Subcutaneous adipose tissue (tissue), 4 donors: Measurements from ENCODE around the gene TRMT11. TPM values are rescaled to one million over a fixed set of nuclear protein-coding genes. Genes with fewer than 3 reads are reported as not detected.

Experiments
- total RNA-seq, 4 donors: library from RNA; depleted of rRNA; stranded (reverse); fragments of >200 nt; gene quantifications; one replicate each; pipeline ENCODE4 v1.1.0, GENCODE V29; 2016
- TF ChIP-seq, protein P1 (sequence below): fragments of 450-650 bp; IDR thresholded peaks from one replicate; pipeline ENCODE4 v1.5.1; 2016; ENCODE audit warnings: low read depth, mild to moderate bottlenecking, control low read depth, antibody characterized with exemption, moderate library complexity

TRMT11 gene
- total RNA-seq, 4 donors from 2014 or later = 16.1 to 27.6 (median 16.4) TPM

DNA sequence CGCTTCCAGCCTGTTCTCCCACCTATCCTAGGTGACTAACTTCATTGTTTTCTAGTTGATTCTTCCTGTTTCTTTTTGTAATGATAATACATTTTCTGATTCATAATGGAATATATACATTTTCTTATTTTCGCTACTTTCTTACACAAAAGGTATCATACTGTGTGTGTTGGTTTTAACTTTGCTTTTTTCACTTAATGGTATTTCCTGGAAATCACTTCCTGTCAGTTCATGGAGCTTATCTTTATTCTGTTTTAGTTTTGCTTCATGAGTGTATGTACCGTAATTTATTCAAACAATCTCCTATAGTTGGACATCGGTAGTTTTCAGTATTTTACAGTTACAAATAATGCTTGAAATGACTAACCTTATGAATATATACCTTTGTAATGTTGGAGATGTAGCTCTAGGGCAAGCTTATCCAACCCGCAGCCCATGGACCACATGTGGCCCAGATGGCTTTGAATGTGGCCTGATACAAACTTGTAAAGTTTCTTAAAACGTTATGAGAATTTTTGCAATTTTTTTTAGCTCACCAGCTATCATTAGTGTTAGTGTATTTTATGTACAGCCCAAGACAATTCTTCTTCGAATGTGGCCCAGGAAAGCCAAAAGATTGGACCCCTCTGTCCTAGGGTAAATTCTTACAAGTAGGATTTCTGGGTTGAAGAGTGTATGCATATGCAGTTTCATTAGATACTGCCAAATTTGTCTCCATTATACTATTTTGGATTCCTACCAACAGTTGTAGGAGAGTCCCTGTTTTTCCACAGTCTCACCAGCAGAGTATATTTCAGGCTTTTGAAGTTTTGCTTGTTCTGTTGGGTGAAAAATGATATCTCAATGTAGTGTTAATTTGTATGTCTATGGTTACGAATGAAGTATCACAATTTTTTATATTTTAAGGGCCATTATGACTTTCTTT, 16.7 kb downstream of the TRMT11 start:
- TF ChIP-seq, protein P1, sequence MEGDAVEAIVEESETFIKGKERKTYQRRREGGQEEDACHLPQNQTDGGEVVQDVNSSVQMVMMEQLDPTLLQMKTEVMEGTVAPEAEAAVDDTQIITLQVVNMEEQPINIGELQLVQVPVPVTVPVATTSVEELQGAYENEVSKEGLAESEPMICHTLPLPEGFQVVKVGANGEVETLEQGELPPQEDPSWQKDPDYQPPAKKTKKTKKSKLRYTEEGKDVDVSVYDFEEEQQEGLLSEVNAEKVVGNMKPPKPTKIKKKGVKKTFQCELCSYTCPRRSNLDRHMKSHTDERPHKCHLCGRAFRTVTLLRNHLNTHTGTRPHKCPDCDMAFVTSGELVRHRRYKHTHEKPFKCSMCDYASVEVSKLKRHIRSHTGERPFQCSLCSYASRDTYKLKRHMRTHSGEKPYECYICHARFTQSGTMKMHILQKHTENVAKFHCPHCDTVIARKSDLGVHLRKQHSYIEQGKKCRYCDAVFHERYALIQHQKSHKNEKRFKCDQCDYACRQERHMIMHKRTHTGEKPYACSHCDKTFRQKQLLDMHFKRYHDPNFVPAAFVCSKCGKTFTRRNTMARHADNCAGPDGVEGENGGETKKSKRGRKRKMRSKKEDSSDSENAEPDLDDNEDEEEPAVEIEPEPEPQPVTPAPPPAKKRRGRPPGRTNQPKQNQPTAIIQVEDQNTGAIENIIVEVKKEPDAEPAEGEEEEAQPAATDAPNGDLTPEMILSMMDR = no peak

DNA sequence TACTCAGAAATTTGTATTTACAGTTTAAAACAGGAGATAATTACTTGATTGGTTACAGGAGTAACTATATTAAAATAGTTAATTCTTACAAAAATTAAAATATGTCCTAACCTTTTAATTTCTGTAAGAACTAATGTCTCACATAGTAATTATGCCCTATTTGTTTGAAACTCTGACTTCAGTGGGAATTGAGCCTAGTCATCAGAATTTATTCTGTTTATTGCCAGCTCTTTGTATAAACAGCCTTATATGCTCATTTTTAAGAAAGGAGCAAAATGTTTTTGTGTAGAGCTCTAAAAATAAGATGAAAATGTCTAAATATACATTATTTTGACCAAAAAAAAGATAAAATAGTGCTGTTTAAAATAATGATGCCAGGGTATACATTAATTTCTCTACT, 21.5 kb downstream of the TRMT11 start:
- TF ChIP-seq, protein P1 = no peak

DNA sequence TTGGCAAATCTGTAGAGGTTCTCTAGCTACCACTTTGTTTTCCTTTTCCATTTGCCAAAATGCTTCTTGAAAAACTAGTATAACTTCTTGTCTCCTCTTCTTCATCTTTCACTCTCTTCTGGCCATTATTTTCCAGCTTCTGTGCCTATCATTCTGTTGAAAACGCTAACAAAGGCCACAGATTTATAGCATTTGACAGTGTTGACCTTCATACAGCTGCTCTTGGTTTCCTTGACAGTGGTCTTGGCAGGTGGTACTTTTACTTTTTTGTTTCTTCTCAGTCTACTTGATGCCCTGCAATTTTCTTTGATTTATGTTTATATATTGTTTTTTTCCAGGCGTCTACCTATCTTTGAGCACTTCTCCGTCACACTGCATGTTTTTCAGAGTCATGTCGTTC, 23.7 kb downstream of the TRMT11 start:
- TF ChIP-seq, protein P1 = no peak

DNA sequence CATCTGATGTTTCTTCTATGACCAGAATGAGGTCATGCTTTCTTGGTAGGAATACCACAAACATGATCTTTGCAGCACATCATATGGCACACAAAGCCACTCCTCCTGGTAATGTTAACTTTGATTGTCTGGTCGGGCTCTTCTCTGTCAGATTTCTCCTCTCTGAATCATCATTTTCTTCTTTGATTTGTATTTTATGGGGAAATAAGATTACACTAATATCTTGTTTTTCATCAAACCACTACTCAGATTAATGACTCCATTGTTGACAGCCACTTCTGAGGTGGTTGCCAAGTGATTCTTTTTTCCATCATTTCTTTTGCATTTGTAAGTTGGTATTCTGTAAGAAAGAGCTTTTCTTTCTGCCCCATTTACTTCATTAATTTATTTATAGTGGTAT, 29.5 kb downstream of the TRMT11 start:
- TF ChIP-seq, protein P1 = no peak

DNA sequence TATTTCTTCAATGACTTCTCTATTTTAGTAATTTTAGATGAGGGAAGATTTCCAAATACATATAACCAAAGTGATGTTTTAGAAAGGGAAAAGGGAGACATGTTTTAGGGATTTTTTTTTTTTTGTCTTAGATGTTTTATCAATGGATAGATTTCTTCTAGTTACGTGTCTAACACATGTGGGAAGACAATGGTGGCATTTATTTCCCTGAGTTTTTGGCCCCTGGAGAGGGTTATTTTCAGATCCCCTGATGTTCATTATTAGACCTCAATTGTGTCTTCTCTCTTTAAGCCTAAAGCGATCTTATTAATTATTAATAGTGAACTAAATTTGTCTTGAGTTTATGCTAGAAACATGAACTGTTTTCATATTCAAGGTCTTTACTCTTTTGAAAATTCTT, 30.3 kb downstream of the TRMT11 start:
- TF ChIP-seq, protein P1 = no peak

DNA sequence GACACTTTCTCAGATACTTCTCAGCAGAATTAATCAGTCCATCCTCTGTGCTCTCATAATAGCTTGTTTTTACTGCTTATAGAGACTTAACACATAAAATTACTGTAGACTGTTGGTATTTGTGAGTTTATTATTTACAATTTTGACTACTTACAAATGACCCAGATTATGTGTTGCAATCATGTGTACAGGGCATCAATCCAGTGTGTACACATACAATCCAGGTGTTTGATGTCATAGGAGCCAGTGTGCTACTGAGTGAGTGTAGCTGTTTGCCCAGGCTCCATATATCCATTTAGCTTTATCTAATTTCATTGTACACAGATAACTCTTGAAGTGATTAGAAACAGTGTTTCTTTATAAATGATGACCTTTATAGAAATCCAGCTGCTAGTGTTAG, 31.3 kb downstream of the TRMT11 start:
- TF ChIP-seq, protein P1 = no peak

DNA sequence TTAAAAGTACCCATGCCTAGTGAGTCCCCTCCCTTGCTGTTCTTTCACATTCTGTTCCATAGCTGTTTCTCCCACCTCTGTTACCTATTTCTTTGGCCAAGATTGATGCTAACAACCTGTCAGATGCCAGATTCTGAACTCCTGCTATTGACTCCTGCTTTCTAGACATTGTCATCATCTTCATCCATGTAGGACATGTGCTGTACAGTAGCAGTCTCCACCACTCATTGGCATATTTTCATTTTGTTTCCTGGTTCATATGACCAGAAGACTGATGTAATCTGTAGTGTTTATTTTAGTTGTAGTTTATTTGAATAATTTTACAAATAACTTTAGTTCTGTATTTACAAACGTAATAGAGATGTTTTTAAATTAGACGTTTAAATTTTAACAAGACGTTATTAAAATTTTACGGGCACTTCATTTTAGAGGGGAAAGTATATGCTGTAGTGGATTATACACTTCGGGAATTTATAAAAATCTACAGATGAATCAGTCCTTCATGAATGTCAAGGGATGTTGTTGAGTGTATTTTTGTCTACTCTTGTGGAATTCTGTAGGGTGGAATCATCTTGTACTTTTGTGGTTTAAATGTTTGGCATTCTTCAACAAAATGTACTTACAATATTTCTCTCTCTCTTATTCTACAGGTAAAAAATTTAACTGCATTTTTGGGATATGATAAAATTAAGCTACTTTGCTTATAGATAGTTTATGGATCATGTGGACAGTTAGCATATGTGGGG, 34.1 kb downstream of the TRMT11 start:
- TF ChIP-seq, protein P1 = no peak
